ENCODE data around the gene CCDC178.

The CCDC178 gene

GRCh38 chr18:33052886-33053285 lies 387.6 kb downstream of the CCDC178 start:
- no peak overlapping the region for H3K27ac ChIP-seq (replicated peaks)
- no peak overlapping the region for H3K4me3 ChIP-seq (replicated peaks; ENCODE audit: insufficient read depth, low read length)
- H3K27me3 ChIP-seq (ENCODE audit: insufficient read depth, poor library complexity, severe bottlenecking): no peaks in the 10 kb centered on the region
- no peak for DNase-seq (ENCODE audit: low read depth in 1 of 2, low spot score in 1 of 2)
- no peak for TF ChIP-seq GABPA (IDR thresholded peaks at IDR 0.05; ENCODE audit: low read depth)
- TF ChIP-seq CTCF (IDR thresholded peaks at IDR 0.05; ENCODE audit: insufficient read depth, low read length): no peak
- TF ChIP-seq SPI1 (IDR thresholded peaks at IDR 0.05; ENCODE audit: borderline replicate concordance, low read depth): no peak
- TF ChIP-seq REST (IDR thresholded peaks at IDR 0.05; ENCODE audit: insufficient replicate concordance, low read depth): no peak
- no peak for TF ChIP-seq POLR2AphosphoS5 (IDR thresholded peaks at IDR 0.05; ENCODE audit: low read depth)

GRCh38 chr18:33051407-33051806 lies 389.1 kb downstream of the CCDC178 start:
- DNase-seq (ENCODE audit: low read depth in 1 of 2, low spot score in 1 of 2): no peak
- Histone ChIP-seq H3K4me3 (replicated peaks; ENCODE audit: insufficient read depth, low read length) (no peak overlapping the region), H3K27me3 (ENCODE audit: insufficient read depth, poor library complexity, severe bottlenecking) (no peaks in the 10 kb centered on the region), H3K27ac (replicated peaks) (no peak overlapping the region)
- no peak for TF ChIP-seq REST (IDR thresholded peaks at IDR 0.05; ENCODE audit: insufficient replicate concordance, low read depth)
- no peak for TF ChIP-seq POLR2AphosphoS5 (IDR thresholded peaks at IDR 0.05; ENCODE audit: low read depth)
- no peak for TF ChIP-seq GABPA (IDR thresholded peaks at IDR 0.05; ENCODE audit: low read depth)
- no peak for TF ChIP-seq SPI1 (IDR thresholded peaks at IDR 0.05; ENCODE audit: borderline replicate concordance, low read depth)

- TF ChIP-seq SPI1 (IDR thresholded peaks at IDR 0.05; ENCODE audit: borderline replicate concordance, low read depth) (no peak), CTCF (IDR thresholded peaks at IDR 0.05; ENCODE audit: insufficient read depth, low read length) (no peak), POLR2AphosphoS5 (IDR thresholded peaks at IDR 0.05; ENCODE audit: low read depth) (no peak), REST (IDR thresholded peaks at IDR 0.05; ENCODE audit: insufficient replicate concordance, low read depth) (no peak), GABPA (IDR thresholded peaks at IDR 0.05; ENCODE audit: low read depth) (no peak)
- no peak overlapping the region for H3K4me3 ChIP-seq (replicated peaks; ENCODE audit: insufficient read depth, low read length)
- no peak overlapping the region for H3K27ac ChIP-seq (replicated peaks)
- no peaks in the 10 kb centered on the region for H3K27me3 ChIP-seq (ENCODE audit: insufficient read depth, poor library complexity, severe bottlenecking)
- DNase-seq (ENCODE audit: low read depth in 1 of 2, low spot score in 1 of 2): no peak
Measured at GRCh38 chr18:33040213-33040612, 400.3 kb downstream of the CCDC178 start.

Measured in HL-60 (cell line).